Trophoblast cell (in vitro differentiated cells and primary cell): ENCODE data around the gene ECEL1.
A peak's percentile ranks its signal among the peaks of the same experiment; 100 is the strongest.

Experiments
- DNase-seq, 2 donors: peaks; one replicate each; pipeline ENCODE4 v3.0.0-alpha.2; 2016
- H2AFZ ChIP-seq: 2 replicates; pipeline ENCODE4 v1.6.1; 2013; ENCODE audit warnings: low read length, moderate library complexity, mild to moderate bottlenecking; ENCODE audit not compliant: insufficient read depth, poor library complexity
- H2AK5ac ChIP-seq: 2 replicates; pipeline ENCODE4 v1.6.1; 2013; ENCODE audit warnings: mild to moderate bottlenecking, low read length
- H2BK120ac ChIP-seq: 2 replicates; pipeline ENCODE4 v1.6.1; 2013; ENCODE audit warnings: low read length, mild to moderate bottlenecking, moderate library complexity; ENCODE audit not compliant: insufficient read depth, poor library complexity
- H2BK12ac ChIP-seq: 2 replicates; pipeline ENCODE4 v1.6.1; 2013; ENCODE audit warnings: mild to moderate bottlenecking, low read length, moderate library complexity
- H2BK5ac ChIP-seq: 2 replicates; pipeline ENCODE4 v1.6.1; 2013; ENCODE audit warnings: low read length, low read depth, moderate library complexity, mild to moderate bottlenecking; ENCODE audit not compliant: poor library complexity
- H3K14ac ChIP-seq: 2 replicates; pipeline ENCODE4 v1.6.1; 2013; ENCODE audit warnings: mild to moderate bottlenecking, low read length
- H3K18ac ChIP-seq: 2 replicates; pipeline ENCODE4 v1.6.1; 2013; ENCODE audit warnings: mild to moderate bottlenecking, low read length
- H3K23ac ChIP-seq: 2 replicates; pipeline ENCODE4 v1.6.1; 2013; ENCODE audit warnings: low read length
- H3K27ac ChIP-seq: 2 replicates; pipeline ENCODE4 v1.5.1; 2013; ENCODE audit warnings: low read depth, mild to moderate bottlenecking, inconsistent platforms, low read length, moderate library complexity
- H3K27me3 ChIP-seq: 2 replicates; pipeline ENCODE4 v1.6.1; 2013; ENCODE audit warnings: inconsistent platforms, mild to moderate bottlenecking, low read length, moderate library complexity; ENCODE audit not compliant: insufficient read depth
- H3K36me3 ChIP-seq, 2 experiments: 1 replicate in 1 of 2; 2 replicates in 1 of 2; pipeline ENCODE4 v1.6.1; 2013; ENCODE audit warnings: low read length in 2 of 2, mild to moderate bottlenecking in 2 of 2, moderate library complexity in 1 of 2; ENCODE audit not compliant: insufficient read depth in 2 of 2, control insufficient read depth in 1 of 2
- H3K4ac ChIP-seq: 2 replicates; pipeline ENCODE4 v1.6.1; 2013; ENCODE audit warnings: low read depth, mild to moderate bottlenecking, low read length, moderate library complexity
- H3K4me1 ChIP-seq, 2 experiments: 1 replicate in 1 of 2; 2 replicates in 1 of 2; pipeline ENCODE4 v1.6.1; 2013; ENCODE audit warnings: low read length in 2 of 2, mild to moderate bottlenecking in 2 of 2, moderate library complexity in 1 of 2; ENCODE audit not compliant: insufficient read depth in 2 of 2, control insufficient read depth in 1 of 2
- H3K4me2 ChIP-seq: 2 replicates; pipeline ENCODE4 v1.6.1; 2013; ENCODE audit warnings: inconsistent platforms, mild to moderate bottlenecking, low read length, moderate library complexity
- H3K4me3 ChIP-seq: 2 replicates; pipeline ENCODE4 v1.5.1; 2013; ENCODE audit warnings: mild to moderate bottlenecking, low read depth, low read length, inconsistent platforms
- H3K79me1 ChIP-seq: one replicate; pipeline ENCODE4 v1.6.1; 2013; ENCODE audit warnings: low read length
- H3K79me2 ChIP-seq: 2 replicates; pipeline ENCODE4 v1.6.1; 2013; ENCODE audit warnings: low read length, mild to moderate bottlenecking; ENCODE audit not compliant: control insufficient read depth, insufficient read depth, poor library complexity
- H3K9ac ChIP-seq: 2 replicates; pipeline ENCODE4 v1.6.1; 2013; ENCODE audit warnings: mild to moderate bottlenecking, low read length
- H3K9me3 ChIP-seq: 2 replicates; pipeline ENCODE4 v1.6.1; 2013; ENCODE audit warnings: low read depth, mild to moderate bottlenecking, control low read depth, inconsistent platforms, low read length; ENCODE audit not compliant: insufficient read depth
- H4K12ac ChIP-seq: 2 replicates; pipeline ENCODE4 v1.6.1; 2013; ENCODE audit warnings: low read depth, mild to moderate bottlenecking, low read length, moderate library complexity
- H4K8ac ChIP-seq: 2 replicates; pipeline ENCODE4 v1.6.1; 2013; ENCODE audit warnings: low read depth, mild to moderate bottlenecking, low read length, moderate library complexity
- H4K91ac ChIP-seq: one replicate; pipeline ENCODE4 v1.6.1; 2013; ENCODE audit warnings: low read depth, mild to moderate bottlenecking, low read length, moderate library complexity
- WGBS: extraction: QIAGEN DNeasy Blood & Tissue Kit; methylation state at CpG from one replicate; pipeline ENCODE4 v1.1.7; 2013; ENCODE audit warnings: missing lambda C conversion rate; ENCODE audit not compliant: insufficient read length, insufficient coverage; ENCODE audit errors: extremely low coverage; 5-methylcytosine and 5-hydroxymethylcytosine counted together

ECEL1 gene

DNA sequence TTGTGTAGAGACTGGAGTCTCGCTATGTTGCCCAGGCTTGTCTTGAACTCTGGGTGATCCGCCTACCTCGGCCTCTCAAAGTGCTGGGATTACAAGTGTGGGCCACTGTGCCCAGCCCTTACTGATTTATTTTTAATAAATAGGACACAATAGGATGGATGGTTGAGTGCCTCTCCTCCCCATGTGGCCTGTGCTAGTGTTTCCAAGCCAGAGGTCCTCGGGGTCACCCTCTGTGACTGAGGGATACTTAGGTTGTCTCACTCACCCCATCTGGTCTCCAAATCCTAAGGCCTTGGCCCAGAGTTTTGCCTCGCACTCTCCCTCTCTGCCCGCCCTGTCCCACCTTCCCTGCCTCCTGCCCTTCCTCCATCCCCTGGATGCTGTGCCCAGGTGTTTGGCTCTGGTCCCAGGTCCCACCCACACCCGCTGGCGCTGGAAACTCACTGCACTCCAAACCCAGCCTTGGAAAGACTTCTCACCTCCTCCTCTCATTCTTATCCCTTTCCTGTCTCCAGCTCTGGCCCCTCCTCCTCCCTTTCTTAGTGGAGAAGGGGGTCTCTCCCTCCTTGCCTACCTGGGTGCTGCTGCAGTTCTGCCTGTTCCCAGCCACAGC lies 4.7 kb upstream of the ECEL1 start:
- no peaks in the 10 kb centered on the region for H3K4me1 ChIP-seq
- no peak overlapping the region for H3K18ac ChIP-seq
- no peak overlapping the region for H2BK5ac ChIP-seq
- H3K23ac ChIP-seq: no peak overlapping the region
- H2AFZ ChIP-seq: no peak overlapping the region
- no peak overlapping the region for H4K91ac ChIP-seq
- peaks cover 4% of the 10 kb centered on the region for H3K9me3 ChIP-seq
- no CpG with 5 or more reads among the region's 8 CpGs for WGBS
- peak overlapping the region; percentile 45 for H3K4me3 ChIP-seq
- no peak for DNase-seq
- no peaks in the 10 kb centered on the region for H3K79me2 ChIP-seq
- H3K9ac ChIP-seq: no peak overlapping the region
- no peak overlapping the region for H3K27ac ChIP-seq
- no peaks in the 10 kb centered on the region for H3K36me3 ChIP-seq
- H3K27me3 ChIP-seq: peaks cover 19% of the 10 kb centered on the region
- H2BK12ac ChIP-seq: no peak overlapping the region
- no peak overlapping the region for H2BK120ac ChIP-seq
- no peak overlapping the region for H3K4ac ChIP-seq
- no peak overlapping the region for H4K8ac ChIP-seq
- no peak overlapping the region for H3K14ac ChIP-seq
- no peak overlapping the region for H4K12ac ChIP-seq
- no peak overlapping the region for H3K4me2 ChIP-seq
- H2AK5ac ChIP-seq: no peak overlapping the region
- H3K79me1 ChIP-seq: no peaks in the 10 kb centered on the region

- WGBS: no CpG with 5 or more reads among the region's 12 CpGs
- Histone ChIP-seq H3K4me2 (no peak overlapping the region), H3K9me3 (peaks cover 8% of the 10 kb centered on the region), H3K9ac (no peak overlapping the region), H2AK5ac (no peak overlapping the region), H3K4me1 (peaks cover 0 to 2% of the 10 kb centered on the region in 2 experiments), H2BK120ac (no peak overlapping the region), H3K36me3 (no peaks in the 10 kb centered on the region), H3K18ac (no peak overlapping the region), H2BK5ac (no peak overlapping the region), H3K27ac (no peak overlapping the region), H3K14ac (no peak overlapping the region), H4K12ac (no peak overlapping the region), H2AFZ (no peak overlapping the region), H3K79me2 (no peaks in the 10 kb centered on the region), H2BK12ac (no peak overlapping the region), H4K91ac (no peak overlapping the region), H3K79me1 (no peaks in the 10 kb centered on the region), H3K23ac (no peak overlapping the region), H4K8ac (no peak overlapping the region), H3K27me3 (peaks cover 30% of the 10 kb centered on the region), H3K4me3 (peak overlapping the region; percentile 5), H3K4ac (no peak overlapping the region)
- no peak for DNase-seq
These were observed 3.6 kb upstream of the ECEL1 start for GRCh38 chr2:232491139-232491780.

DNA sequence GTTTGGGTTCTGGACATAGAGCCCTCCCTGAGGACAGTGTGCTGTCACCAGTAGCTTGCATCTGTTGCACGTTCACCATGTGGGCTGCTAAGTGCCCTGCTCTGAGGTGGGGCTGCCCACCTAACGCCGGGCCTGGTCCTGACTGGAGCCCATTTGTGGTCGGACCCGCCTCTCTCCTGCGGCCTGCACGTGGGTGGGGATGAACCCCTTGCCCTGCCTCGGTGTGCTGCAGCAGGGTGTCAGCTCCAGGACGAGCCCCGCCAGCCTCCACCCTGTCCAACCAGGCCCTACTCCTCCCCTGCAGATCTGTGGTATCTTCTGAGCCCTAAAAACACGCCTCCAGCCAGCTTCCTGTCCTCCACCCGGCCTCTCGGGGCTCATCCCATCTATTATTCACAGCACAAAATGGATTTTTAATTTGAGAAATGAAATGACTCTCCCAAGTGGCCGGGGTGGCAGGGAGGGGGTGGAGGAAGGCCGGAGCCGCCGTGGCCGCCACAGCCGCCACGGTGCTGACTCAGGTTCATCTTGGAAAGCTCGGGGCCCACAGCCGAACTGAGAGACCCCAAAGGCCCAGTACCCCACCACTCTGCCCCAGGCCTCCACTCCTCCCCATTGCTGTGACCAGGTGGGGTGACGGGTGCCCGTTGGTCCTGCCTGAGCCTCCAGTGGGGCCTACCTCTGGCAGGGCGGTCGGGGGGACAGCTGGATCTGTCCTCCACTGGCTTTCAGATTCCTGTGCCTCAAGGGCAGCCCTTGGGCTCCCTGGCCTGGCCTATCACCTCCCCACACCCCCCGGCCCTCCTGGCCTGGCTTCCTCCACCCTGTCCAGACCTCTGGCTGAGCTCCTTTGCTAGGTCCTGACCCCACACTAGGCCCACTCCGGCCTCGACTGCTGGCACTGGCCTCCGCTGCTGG lies 2.8 kb upstream of the ECEL1 start:
- no peaks in the 10 kb centered on the region for H3K79me2 ChIP-seq
- no peak overlapping the region for H3K18ac ChIP-seq
- no peaks in the 10 kb centered on the region for H3K79me1 ChIP-seq
- no peak overlapping the region for H2AFZ ChIP-seq
- H3K14ac ChIP-seq: no peak overlapping the region
- H2BK120ac ChIP-seq: no peak overlapping the region
- no peak overlapping the region for H3K9ac ChIP-seq
- no peaks in the 10 kb centered on the region for H3K36me3 ChIP-seq
- peaks cover 37% of the 10 kb centered on the region for H3K27me3 ChIP-seq
- no peak overlapping the region for H3K4me2 ChIP-seq
- WGBS: no CpG with 5 or more reads among the region's 30 CpGs
- peaks cover 14% of the 10 kb centered on the region for H3K9me3 ChIP-seq
- H3K4me3 ChIP-seq: peak overlapping the region; percentile 5
- no peak overlapping the region for H2BK12ac ChIP-seq
- H3K4me1 ChIP-seq: peaks cover 0 to 5% of the 10 kb centered on the region in 2 experiments
- no peak overlapping the region for H4K8ac ChIP-seq
- no peak for DNase-seq
- H3K4ac ChIP-seq: no peak overlapping the region
- H2AK5ac ChIP-seq: no peak overlapping the region
- H3K27ac ChIP-seq: no peak overlapping the region
- no peak overlapping the region for H2BK5ac ChIP-seq
- no peak overlapping the region for H4K12ac ChIP-seq
- no peak overlapping the region for H4K91ac ChIP-seq
- H3K23ac ChIP-seq: no peak overlapping the region

- Histone ChIP-seq H3K9me3 (peaks cover 21% of the 10 kb centered on the region), H2BK12ac (no peak overlapping the region), H4K12ac (no peak overlapping the region), H3K4ac (no peak overlapping the region), H2AK5ac (no peak overlapping the region), H3K14ac (no peak overlapping the region), H3K27ac (no peak overlapping the region), H3K18ac (no peak overlapping the region), H3K4me1 (peaks cover 0 to 5% of the 10 kb centered on the region in 2 experiments), H3K4me2 (no peak overlapping the region), H3K4me3 (no peak overlapping the region), H3K36me3 (no peaks in the 10 kb centered on the region), H2BK5ac (no peak overlapping the region), H4K8ac (no peak overlapping the region), H3K9ac (no peak overlapping the region), H2BK120ac (no peak overlapping the region), H4K91ac (no peak overlapping the region), H3K79me2 (no peaks in the 10 kb centered on the region), H3K27me3 (peaks cover 45% of the 10 kb centered on the region), H3K79me1 (no peaks in the 10 kb centered on the region), H3K23ac (no peak overlapping the region), H2AFZ (no peak overlapping the region)
- no peak for DNase-seq
- no CpG with 5 or more reads among the region's 9 CpGs for WGBS
These were observed 2.0 kb upstream of the ECEL1 start for GRCh38 chr2:232489516-232490220.
